ENCODE measurements around the gene C6orf58. TPM values are rescaled to one million over a fixed set of nuclear protein-coding genes. Genes with fewer than 3 reads are reported as not detected.
"Not testable (repeated sequence)": the region's sequence is repeated elsewhere in the genome, so short reads cannot be mapped to it uniquely, and the experiment has no call there.

Gene C6orf58
- total RNA-seq, 1 donor from 2014 or later = not detected

GRCh38 chr6:127587875-127588274 is 10.9 kb downstream of the C6orf58 start:
- H3K4me3 Mint-ChIP-seq (ENCODE audit: unreplicated experiment) = no peak overlapping the region
- DNase-seq (ENCODE audit: low spot score) = no peak

DNA sequence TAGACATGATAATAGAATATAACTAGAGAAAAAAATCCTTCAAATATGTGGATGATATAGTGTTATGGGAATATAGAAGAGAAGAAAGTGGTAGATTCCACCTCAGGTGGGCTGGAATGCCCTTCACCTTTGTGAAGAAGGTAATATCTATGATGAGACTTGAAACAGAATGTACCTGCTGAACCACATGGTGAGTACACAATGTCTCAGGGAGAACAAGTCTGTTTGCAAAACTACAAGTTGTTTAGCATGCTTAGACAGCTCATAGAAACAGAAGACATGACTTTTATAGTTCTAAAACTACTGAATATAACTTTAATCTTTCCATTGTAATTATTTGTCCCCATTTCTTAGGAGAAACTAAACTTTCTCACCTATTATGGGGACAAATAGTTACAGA is 12.2 kb downstream of the C6orf58 start:
- H3K36me3 Mint-ChIP-seq (ENCODE audit: low read depth) = no peaks in the 10 kb centered on the region
- H3K4me1 Mint-ChIP-seq (ENCODE audit: low read depth) = no peaks in the 10 kb centered on the region
- H3K9me3 Mint-ChIP-seq (ENCODE audit: low read depth) = no peaks in the 10 kb centered on the region
- no peak for DNase-seq (ENCODE audit: low spot score)
- H3K4me3 Mint-ChIP-seq (ENCODE audit: unreplicated experiment) = no peak overlapping the region
- H3K27me3 Mint-ChIP-seq (ENCODE audit: low read depth) = peaks cover 15% of the 10 kb centered on the region
- H3K27ac Mint-ChIP-seq (ENCODE audit: unreplicated experiment) = no peak overlapping the region
- TF ChIP-seq CTCF (IDR thresholded peaks at IDR 0.05) = no peak

More at GRCh38 chr6:127587875-127588274, 10.9 kb downstream of the C6orf58 start:
- Mint-ChIP-seq H3K36me3 (ENCODE audit: low read depth) (no peaks in the 10 kb centered on the region), H3K4me1 (ENCODE audit: low read depth) (peaks cover 3% of the 10 kb centered on the region), H3K27me3 (ENCODE audit: low read depth) (peaks cover 15% of the 10 kb centered on the region), H3K27ac (ENCODE audit: unreplicated experiment) (no peak overlapping the region), H3K9me3 (ENCODE audit: low read depth) (no peaks in the 10 kb centered on the region)
- TF ChIP-seq CTCF (IDR thresholded peaks at IDR 0.05) = no peak

- DNase-seq (ENCODE audit: low spot score) = no peak
- Mint-ChIP-seq H3K36me3 (ENCODE audit: low read depth) (no peaks in the 10 kb centered on the region), H3K4me3 (ENCODE audit: unreplicated experiment) (no peak overlapping the region), H3K9me3 (ENCODE audit: low read depth) (no peaks in the 10 kb centered on the region), H3K4me1 (ENCODE audit: low read depth) (no peaks in the 10 kb centered on the region), H3K27me3 (ENCODE audit: low read depth) (peaks cover 15% of the 10 kb centered on the region), H3K27ac (ENCODE audit: unreplicated experiment) (no peak overlapping the region)
- TF ChIP-seq CTCF (IDR thresholded peaks at IDR 0.05) = no peak
Measured at GRCh38 chr6:127590344-127590743, 13.4 kb downstream of the C6orf58 start.

DNA sequence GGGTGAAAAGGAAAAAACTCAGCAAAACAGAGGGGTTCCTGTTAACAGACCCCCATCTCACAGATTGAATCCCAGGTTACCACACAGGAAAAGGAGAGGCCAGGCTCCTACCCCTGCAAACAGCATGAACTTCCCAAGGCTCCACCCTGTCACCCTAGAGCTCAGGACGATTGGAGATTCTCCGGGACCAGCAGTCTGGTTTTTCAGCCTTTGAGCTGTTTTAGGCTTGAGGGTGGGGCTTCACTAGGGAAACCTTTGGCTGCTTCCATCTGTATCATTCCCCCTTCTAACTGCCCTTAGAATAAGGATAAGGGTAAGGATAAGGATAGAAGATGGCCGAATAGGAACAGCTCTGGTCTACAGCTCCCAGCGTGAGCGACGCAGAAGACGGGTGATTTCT is 16.0 kb downstream of the C6orf58 start:
- no peaks in the 10 kb centered on the region for H3K4me1 Mint-ChIP-seq (ENCODE audit: low read depth)
- H3K27ac Mint-ChIP-seq (ENCODE audit: unreplicated experiment) = no peak overlapping the region
- DNase-seq (ENCODE audit: low spot score) = no peak
- H3K27me3 Mint-ChIP-seq (ENCODE audit: low read depth) = peaks cover 16% of the 10 kb centered on the region
- TF ChIP-seq CTCF (IDR thresholded peaks at IDR 0.05) = no peak
- H3K9me3 Mint-ChIP-seq (ENCODE audit: low read depth) = peaks cover under 1% of the 10 kb centered on the region
- peak overlapping the region; percentile 44 for H3K4me3 Mint-ChIP-seq (ENCODE audit: unreplicated experiment)
- no peaks in the 10 kb centered on the region for H3K36me3 Mint-ChIP-seq (ENCODE audit: low read depth)

DNA sequence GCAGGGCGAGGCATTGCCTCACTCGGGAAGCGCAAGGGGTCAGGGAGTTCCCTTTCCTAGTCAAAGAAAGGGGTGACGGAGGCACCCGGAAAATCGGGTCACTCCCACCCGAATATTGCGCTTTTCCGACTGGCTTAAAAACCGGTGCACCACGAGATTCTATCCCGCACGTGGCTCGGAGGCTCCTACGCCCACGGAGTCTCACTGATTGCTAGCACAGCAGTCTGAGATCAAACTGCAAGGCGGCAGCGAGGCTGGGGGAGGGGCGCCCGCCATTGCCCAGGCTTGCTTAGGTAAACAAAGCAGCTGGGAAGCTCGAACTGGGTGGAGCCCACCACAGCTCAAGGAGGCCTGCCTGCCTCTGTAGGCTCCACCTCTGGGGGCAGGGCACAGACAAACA is 16.5 kb downstream of the C6orf58 start:
- H3K9me3 Mint-ChIP-seq (ENCODE audit: low read depth); H3K4me1 Mint-ChIP-seq (ENCODE audit: low read depth); H3K36me3 Mint-ChIP-seq (ENCODE audit: low read depth); DNase-seq (ENCODE audit: low spot score); H3K27ac Mint-ChIP-seq (ENCODE audit: unreplicated experiment): not testable (repeated sequence)
- H3K27me3 Mint-ChIP-seq (ENCODE audit: low read depth) = peaks cover 14% of the 10 kb centered on the region
- peak overlapping the region; percentile 44 for H3K4me3 Mint-ChIP-seq (ENCODE audit: unreplicated experiment)

GRCh38 chr6:127606131-127606562 is 29.2 kb downstream of the C6orf58 start:
- Mint-ChIP-seq H3K27me3 (ENCODE audit: low read depth) (peaks cover 26% of the 10 kb centered on the region), H3K9me3 (ENCODE audit: low read depth) (peaks cover 3% of the 10 kb centered on the region), H3K36me3 (ENCODE audit: low read depth) (no peaks in the 10 kb centered on the region), H3K27ac (ENCODE audit: unreplicated experiment) (no peak overlapping the region), H3K4me1 (ENCODE audit: low read depth) (no peaks in the 10 kb centered on the region), H3K4me3 (ENCODE audit: unreplicated experiment) (no peak overlapping the region)
- peak; percentile 69 for TF ChIP-seq CTCF (IDR thresholded peaks at IDR 0.05)
- no peak for DNase-seq (ENCODE audit: low spot score)

All from chondrocyte (in vitro differentiated cells).